SK-N-SH treated with all-trans-retinoic acid at 6 μM for 48 hours (cell line): ENCODE data around the gene HIVEP2.

Source experiments
- ARNTL ChIP-seq: fragments of 450-650 bp; formaldehyde crosslinking; IDR thresholded peaks from 2 replicates; pipeline ENCODE4 v1.5.0; 2020; ENCODE audit warnings: low read depth, mild to moderate bottlenecking, moderate library complexity, borderline replicate concordance
- BACH2 ChIP-seq: fragments of 250-450 bp; sonication (Bioruptor Pico); IDR thresholded peaks from 2 replicates; pipeline ENCODE4 v1.9.0; 2021; ENCODE audit warnings: mild to moderate bottlenecking, borderline replicate concordance
- CSDC2 ChIP-seq: fragments of 250-450 bp; sonication (Bioruptor Pico); IDR thresholded peaks from 2 replicates; pipeline ENCODE4 v1.5.0; 2020; ENCODE audit warnings: mild to moderate bottlenecking, moderate library complexity
- ISL1 ChIP-seq: fragments of 250-450 bp; sonication (Bioruptor Pico); IDR thresholded peaks from 2 replicates; pipeline ENCODE4 v2.1.2; 2022; ENCODE audit warnings: mild to moderate bottlenecking, moderate library complexity
- PPARA ChIP-seq: fragments of 250-450 bp; sonication (Bioruptor Pico); IDR thresholded peaks from 2 replicates; pipeline ENCODE4 v1.5.0; 2020; ENCODE audit warnings: mild to moderate bottlenecking, borderline replicate concordance
- TCF4 ChIP-seq: fragments of 250-450 bp; sonication (Bioruptor Pico); IDR thresholded peaks from 2 replicates; pipeline ENCODE4 v1.8.0; 2021; ENCODE audit warnings: mild to moderate bottlenecking, moderate library complexity, borderline replicate concordance
- TSHZ2 ChIP-seq: fragments of 250-450 bp; sonication (Bioruptor Pico); IDR thresholded peaks from 2 replicates; pipeline ENCODE4 v1.5.0; 2020; ENCODE audit warnings: mild to moderate bottlenecking, moderate library complexity
- ZFP3 ChIP-seq: fragments of 250-450 bp; sonication (Bioruptor Pico); IDR thresholded peaks from 2 replicates; pipeline ENCODE4 v1.5.0; 2020; ENCODE audit warnings: mild to moderate bottlenecking, moderate library complexity
- ZFP30 ChIP-seq: fragments of 450-650 bp; formaldehyde crosslinking; IDR thresholded peaks from 2 replicates; pipeline ENCODE4 v1.5.0; 2022; ENCODE audit warnings: mild to moderate bottlenecking, moderate library complexity
- TF ChIP-seq, protein P1 (sequence below): fragments of 250-450 bp; sonication (Bioruptor Pico); IDR thresholded peaks from 2 replicates; pipeline ENCODE4 v1.8.0; 2021; ENCODE audit warnings: low read depth, mild to moderate bottlenecking, moderate library complexity, borderline replicate concordance
- TF ChIP-seq, protein P2 (sequence below): fragments of 250-450 bp; sonication (Bioruptor Pico); IDR thresholded peaks from 2 replicates; pipeline ENCODE4 v1.8.0; 2020; ENCODE audit warnings: mild to moderate bottlenecking, moderate library complexity, borderline replicate concordance

GRCh38 chr6:142881290-142881689, 63.7 kb downstream of the HIVEP2 start:
- TF ChIP-seq ZFP3 (CRISPR knock-in tag) (no peak), ARNTL (CRISPR knock-in tag) (no peak), CSDC2 (CRISPR knock-in tag) (no peak), ISL1 (CRISPR knock-in tag) (no peak), PPARA (CRISPR knock-in tag) (no peak), TSHZ2 (CRISPR knock-in tag) (no peak), TCF4 (CRISPR knock-in tag) (no peak), ZFP30 (CRISPR knock-in tag) (no peak), BACH2 (CRISPR knock-in tag) (no peak)
- TF ChIP-seq, protein P1, sequence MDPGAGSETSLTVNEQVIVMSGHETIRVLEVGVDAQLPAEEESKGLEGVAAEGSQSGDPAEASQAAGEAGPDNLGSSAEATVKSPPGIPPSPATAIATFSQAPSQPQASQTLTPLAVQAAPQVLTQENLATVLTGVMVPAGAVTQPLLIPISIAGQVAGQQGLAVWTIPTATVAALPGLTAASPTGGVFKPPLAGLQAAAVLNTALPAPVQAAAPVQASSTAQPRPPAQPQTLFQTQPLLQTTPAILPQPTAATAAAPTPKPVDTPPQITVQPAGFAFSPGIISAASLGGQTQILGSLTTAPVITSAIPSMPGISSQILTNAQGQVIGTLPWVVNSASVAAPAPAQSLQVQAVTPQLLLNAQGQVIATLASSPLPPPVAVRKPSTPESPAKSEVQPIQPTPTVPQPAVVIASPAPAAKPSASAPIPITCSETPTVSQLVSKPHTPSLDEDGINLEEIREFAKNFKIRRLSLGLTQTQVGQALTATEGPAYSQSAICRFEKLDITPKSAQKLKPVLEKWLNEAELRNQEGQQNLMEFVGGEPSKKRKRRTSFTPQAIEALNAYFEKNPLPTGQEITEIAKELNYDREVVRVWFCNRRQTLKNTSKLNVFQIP (CRISPR knock-in tag): no peak
- TF ChIP-seq, protein P2, sequence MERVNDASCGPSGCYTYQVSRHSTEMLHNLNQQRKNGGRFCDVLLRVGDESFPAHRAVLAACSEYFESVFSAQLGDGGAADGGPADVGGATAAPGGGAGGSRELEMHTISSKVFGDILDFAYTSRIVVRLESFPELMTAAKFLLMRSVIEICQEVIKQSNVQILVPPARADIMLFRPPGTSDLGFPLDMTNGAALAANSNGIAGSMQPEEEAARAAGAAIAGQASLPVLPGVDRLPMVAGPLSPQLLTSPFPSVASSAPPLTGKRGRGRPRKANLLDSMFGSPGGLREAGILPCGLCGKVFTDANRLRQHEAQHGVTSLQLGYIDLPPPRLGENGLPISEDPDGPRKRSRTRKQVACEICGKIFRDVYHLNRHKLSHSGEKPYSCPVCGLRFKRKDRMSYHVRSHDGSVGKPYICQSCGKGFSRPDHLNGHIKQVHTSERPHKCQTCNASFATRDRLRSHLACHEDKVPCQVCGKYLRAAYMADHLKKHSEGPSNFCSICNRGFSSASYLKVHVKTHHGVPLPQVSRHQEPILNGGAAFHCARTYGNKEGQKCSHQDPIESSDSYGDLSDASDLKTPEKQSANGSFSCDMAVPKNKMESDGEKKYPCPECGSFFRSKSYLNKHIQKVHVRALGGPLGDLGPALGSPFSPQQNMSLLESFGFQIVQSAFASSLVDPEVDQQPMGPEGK (CRISPR knock-in tag): no peak
